GM18526 (cell line): Measurements from ENCODE around the gene TRAPPC2.
A peak's percentile ranks its signal among the peaks of the same experiment; 100 is the strongest.

Experiments
- POLR2A ChIP-seq: IDR thresholded peaks from 3 replicates; pipeline ENCODE4 v1.6.1; 2011; ENCODE audit not compliant: insufficient read length; ENCODE audit errors: extremely low read depth

TRAPPC2 gene

DNA sequence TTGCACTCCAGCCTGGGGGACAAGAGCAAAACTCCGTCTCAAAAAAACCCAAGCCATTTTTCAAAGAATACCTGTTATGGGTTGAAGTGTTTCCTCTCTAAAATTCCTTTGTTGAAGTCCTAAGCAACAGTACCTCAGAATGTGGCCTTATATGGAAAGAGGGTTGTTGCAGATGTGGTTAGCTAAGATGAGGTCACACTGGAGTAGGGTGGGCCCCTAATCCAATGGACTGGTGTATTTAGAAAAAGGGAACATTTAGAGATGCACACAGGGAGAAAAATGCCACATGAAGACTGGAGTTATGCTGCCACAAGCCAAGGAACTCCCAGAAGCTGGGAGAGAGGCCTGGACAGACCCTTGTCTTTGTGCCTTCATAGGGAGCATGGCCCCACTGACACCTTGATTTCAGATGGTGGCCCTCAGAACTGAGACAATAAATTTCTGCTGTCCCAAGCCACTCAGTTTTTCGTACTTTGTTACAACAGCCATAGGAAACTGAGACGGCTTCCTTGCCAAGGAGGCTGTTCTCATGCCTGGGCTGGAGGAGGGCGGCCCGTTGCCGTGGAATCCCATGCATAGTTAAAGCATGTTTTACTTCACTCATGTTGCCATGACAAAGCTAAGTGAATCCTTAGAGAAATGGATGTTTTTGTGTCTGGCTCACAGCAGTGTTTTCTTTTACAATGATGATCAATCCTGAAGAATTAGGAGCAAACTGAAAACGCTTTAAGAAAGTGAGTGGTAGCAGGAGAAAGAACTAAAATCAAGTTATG is 16.5 kb downstream of the TRAPPC2 start:
- TF ChIP-seq POLR2A: no peak

DNA sequence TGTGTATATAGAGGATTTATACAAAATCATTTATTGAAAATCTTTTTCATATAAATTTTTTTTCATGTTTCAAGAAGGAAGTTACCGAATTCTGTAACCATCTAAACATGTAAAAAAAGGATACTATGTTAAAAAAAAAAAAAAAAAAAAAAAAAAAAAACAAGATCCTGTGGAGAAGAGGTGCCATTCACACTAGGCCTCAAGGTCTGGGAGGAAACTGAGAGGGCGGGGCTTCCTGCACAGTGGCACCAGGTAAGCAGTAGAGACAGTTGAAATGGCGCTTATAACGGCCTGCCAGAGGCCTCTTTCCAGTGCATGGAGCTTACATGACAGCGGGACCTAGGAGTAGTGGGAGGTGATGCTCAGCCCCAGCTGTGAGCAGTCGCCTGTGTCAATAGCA is 17.5 kb downstream of the TRAPPC2 start:
- no peak for TF ChIP-seq POLR2A

DNA sequence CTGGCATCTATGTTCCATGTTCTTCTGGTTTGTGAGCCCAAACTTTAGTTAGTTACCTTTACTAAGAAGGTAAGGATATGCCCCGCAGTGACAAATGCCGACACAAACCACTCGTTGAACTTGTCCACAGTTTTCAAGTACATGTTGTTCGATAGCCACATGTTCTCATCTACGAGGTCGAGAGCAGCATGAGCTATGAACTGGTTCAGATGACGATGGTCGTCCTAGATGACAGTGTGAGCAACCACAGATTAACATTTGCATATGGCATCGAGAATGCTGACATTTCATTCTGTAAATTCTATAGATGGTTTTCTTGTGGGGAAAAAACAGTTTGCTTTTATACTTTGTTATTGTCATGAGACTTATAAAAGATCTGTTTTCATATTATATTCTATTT is 18.0 kb downstream of the TRAPPC2 start:
- TF ChIP-seq POLR2A: no peak

DNA sequence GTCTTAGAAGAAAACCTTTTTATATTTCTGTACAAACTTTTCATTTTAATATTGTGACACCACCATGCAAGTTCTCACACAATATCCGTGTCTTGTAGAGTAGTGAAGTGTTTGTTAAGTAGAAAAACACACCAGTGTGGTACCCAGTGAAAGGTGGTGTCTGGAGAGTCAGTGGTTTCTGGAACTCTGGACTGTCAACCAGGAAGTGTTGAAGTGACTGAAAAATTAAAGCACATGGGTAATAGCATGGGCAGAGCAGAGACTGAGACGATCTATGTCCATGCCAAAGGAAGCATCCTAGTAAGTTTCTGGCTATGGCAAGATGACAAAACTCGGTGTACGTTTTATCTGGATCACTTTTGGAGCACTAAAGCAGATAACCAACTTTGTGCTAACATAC is 23.3 kb downstream of the TRAPPC2 start:
- no peak for TF ChIP-seq POLR2A

DNA sequence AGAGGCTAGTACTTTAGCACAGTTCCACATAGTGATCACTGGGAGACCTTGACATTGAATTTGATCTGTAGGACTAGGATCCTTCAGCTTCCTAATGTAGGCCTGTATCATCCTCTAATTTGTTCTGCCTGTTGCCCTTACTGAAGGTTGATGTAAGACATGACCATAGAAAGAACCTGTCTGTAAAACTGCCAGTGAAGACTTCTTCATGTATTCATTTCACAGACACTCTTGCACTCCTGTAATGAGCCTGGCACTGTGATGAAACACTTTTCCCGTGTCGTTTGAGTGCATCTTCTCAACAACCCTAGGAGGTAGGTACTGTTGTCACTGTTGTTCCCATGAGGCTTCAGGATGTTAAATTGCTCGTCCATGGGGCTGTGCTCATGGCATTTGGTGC is 30.8 kb downstream of the TRAPPC2 start:
- TF ChIP-seq POLR2A: no peak

DNA sequence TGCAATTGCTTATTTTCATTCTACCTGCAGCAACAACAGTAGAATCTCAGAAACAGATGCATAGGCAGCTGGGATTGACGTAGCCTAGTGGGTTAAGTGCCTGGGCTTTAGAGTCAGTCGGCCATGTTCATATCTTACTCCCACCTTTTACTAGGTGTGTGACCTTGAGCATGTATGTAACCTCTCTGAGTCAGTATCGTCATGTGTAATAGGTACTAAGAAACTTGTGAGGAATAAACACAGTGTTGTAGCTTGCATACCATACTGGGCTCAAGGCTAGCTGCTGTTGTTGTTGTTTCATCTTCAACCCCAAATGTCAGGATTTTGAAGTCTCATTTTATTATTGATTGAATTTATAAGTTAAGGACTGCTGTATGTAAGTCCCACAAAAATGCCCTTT is 31.3 kb downstream of the TRAPPC2 start:
- no peak for TF ChIP-seq POLR2A

DNA sequence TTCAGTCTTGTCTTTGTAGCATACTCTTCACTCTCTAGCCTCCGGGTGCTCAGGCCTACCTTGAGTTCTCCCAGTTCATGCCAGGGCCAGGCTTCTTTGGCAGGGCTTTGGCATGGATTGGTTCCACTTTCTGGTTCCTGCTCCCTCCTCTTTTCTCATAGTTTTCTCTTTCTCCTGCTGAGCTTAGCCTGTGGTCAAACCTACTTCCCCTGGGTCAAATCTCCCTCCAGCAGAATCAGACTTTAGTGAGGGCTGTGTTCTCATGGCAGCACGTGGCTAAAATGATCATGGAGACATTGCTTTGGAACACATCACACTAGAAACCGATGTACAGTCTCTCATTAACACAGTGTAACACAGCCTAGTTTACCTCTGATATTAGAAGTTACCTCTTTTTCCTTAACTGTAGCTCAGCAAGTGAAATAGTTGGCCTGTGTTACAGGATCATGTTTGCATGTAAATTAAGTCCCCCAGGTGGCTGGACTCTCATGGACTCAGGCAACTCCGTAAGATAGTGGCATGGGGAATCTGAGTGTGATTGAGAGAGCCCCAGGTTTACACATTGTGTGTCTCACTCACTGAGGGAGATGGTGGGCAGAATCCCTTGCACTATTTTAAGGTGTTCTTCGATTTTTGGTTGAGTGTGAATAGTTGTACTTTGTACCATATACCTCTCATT is 32.2 kb downstream of the TRAPPC2 start:
- no peak for TF ChIP-seq POLR2A

DNA sequence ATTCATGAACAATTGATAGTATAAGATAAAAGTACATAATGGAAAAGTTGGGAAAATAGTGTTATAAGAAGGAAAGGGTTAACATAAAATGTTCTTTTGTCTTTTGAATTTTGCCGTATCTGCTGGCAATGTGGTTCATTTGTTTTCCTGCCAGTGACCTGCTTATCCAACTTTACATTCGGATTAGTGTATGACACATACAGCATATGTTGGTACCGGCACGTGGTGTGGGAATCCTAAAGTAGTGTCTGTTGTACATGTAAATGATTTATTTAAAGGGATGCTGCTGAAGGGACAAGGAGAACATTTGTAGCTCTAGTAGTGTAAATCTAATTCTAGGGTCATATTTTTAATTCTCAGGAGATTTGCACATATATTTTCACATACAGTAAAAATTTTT is 34.0 kb downstream of the TRAPPC2 start:
- TF ChIP-seq POLR2A: no peak

DNA sequence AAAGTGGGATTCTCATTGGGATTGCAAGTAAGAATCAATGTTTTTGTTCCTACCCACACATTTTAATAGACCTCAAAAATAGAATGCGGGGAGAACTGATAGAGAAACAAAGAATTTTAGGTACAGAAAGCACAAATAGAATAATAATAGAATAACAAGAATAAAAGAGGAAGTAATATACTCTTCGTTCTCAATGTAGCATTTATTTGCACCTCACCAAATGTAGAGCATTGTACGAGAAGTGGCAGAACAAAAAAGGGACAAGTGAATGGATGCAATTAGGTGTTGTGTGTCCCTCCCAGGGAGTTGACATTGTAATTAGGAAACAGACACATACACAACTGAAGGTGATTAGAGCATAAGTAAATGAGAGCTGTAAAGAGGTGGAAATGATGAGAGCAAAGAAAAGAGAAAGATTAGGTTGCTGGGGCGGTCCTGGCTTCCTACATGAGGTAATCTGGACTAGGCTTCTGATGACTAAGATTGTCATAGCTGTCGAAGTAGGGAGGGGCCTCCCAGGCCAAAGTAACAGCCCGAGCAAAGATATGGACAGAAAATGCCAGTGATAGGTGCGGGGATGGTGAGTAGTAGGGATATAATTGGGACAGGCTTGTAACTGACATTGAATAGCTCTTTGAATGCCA is 35.1 kb downstream of the TRAPPC2 start:
- no peak for TF ChIP-seq POLR2A

DNA sequence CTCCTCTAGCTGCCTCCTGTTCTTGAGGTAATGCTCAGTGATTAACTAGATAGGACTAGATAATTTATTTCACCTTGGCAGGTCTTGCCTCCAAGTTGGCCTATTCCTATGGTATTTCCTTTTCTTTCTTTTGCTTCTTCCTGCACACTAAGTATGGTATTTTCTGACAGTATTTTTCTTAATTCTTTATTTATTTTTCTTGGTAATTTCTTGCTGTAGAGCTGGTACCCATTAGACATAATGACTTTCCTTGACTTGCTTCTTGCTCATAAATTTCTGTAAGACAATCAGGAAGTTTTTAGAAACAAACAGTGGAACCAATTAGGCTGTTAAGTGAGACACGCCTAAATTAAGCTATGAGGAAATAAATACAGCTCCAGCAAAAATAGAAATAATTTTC is 36.0 kb downstream of the TRAPPC2 start:
- TF ChIP-seq POLR2A: no peak

DNA sequence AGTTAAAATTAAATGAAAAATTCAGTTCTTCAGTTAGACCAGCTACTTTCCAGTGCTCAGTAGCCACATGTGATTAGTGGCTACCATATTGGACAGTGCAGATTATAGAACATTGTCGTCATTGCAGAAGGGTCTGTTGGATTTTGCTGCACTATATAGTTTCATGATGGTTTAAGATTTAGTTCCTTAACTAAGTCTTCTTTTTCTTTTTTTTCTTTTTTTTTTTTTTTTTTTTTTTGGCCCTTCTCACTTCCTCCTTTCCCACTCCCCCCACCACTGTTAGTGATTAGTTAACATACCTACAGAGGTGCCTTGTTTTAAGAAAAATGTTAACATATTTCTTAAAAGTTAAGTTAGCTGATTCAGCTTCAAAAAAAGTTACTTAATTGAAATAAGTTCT is 36.4 kb downstream of the TRAPPC2 start:
- no peak for TF ChIP-seq POLR2A

DNA sequence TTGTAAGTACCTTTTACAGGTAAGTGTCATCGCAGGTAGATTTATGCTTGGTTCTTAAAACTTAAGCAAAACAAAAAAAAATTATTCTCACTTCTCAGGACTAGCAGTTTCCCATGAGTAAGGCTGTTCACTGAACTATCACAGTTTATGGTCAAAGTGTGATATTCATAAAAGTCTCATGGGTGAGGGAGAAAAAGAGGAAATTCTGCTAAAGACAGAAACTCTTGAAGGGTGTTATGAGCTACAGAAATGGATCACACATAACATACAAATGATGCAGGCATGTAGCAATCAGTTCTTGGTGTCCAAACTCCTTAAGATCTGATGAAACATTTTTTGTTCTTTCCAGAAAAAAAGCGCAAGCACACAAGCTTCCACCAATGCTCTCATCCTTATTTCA is 37.0 kb downstream of the TRAPPC2 start:
- TF ChIP-seq POLR2A: no peak

DNA sequence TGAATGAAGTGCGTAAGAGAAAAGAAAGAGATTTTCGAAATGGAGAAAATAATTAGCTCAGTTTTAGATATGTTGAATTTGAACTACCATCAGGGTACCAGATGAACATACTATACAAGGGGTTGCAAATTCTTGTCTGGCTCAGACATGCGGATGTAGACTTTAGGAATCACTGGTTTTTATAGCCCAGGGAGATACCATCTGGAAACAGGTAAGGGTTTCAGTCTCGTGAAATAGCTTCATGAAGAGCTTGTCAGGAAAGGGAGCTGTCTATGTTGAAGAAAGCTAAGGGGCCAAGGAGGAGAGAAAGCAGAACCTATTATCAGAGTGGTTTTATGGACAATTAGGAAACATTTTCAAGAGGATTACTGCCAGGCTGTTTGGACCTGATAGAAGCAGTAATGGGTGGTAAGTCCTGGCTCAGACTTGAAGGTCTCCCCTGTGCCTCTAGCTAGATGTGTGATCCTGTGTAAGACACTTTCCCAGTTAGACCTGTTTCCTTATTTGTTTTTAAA is 38.8 kb downstream of the TRAPPC2 start:
- TF ChIP-seq POLR2A: no peak

DNA sequence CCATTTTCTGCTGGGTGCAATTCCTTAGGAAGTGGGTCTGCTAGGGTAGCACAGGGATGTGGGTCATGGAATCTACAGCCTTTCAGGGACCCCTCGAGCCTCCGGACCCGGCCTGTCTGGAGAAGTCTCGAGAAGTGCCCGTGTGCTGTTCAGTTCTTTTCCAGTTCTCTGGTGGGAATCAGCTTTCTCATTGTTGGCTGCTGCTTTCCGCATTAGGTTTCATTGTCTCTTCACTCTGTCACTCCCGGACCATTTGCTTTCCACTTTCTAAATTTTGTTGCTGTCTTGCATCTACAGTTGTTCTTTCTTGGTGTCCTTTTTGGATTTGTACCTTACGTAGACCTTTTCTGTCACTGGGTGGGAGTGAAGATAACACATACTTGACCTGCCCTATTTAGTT is 39.4 kb downstream of the TRAPPC2 start:
- no peak for TF ChIP-seq POLR2A

DNA sequence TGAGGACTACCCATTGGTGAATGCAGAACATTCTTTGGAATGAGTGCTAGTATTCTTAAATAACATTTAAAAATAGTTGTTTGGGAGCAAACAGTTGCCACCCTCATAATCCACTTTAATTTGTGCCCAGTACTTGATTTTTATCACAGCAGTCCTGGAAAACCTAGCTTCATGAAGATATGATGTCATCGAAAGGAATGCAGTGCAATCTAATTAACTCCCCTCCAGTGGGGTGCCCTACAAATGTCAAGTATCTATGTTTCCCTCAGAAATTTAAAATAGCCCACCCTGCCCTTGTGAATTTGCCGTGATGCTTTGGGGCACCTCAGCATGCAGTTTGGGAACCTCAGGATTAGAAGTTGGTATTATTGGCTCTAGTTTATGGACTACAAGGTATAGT is 40.1 kb downstream of the TRAPPC2 start:
- no peak for TF ChIP-seq POLR2A

DNA sequence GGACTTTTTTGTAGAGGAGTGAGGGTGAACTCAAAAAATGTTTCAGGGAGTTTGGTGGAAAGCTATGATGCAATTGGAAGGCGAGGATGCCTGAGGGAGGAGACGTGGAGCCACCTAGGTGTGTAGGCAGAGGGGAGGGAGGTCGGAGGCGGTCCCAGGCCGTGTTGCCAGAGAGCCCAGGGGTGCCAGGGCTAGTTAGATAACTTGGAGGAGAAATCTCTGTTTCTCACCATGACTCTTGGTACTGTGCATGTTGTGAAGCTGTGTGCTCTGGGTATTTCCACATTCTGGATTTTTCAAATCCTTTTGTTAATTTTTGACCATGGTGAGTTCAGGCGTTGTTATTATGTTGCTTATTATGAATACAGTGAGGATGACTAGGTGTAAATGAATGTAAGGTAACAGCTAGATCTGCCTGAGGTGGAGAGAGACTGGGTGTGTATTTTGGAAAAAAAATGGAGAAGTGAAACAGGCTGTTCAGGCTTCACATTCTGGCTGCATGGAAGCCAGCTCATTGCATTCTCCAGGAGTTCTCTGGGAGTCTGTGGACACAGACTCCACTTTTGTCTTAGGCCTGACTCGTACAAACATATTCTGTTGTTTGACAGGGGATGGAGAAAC is 41.0 kb downstream of the TRAPPC2 start:
- TF ChIP-seq POLR2A: peak; percentile 28

DNA sequence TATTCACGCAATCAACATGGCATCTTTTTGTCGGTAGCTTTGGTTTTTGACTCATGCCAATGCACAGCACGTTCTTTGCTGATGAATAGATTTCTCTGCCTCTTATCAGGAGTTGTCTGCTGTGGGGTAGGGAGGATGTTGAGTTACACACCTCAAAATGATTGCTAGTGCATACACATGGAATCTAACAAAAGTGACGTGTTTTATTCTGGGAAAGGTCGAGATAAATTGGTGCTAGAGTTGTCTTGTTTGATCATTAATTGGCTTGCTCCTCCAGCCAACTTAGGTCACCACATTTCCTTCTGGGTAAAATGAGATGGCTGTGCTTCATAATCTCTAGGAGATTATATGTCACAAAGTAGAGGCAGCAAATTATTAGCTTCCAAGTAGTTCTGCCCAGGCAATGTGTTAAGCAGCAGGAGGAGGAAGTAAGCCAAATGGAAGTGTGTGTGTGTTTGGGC is 41.6 kb downstream of the TRAPPC2 start:
- TF ChIP-seq POLR2A: no peak
